ENCODE data around the gene OTOA.

GRCh38 chr16:21710938-21711337 lies 47.2 kb downstream of the OTOA start:
- no peak for TF ChIP-seq ZNF274 (IDR thresholded peaks at IDR 0.05; ENCODE audit: low read depth, low read length)
- TF ChIP-seq SUZ12 (IDR thresholded peaks at IDR 0.05; ENCODE audit: extremely low read depth, insufficient read depth, insufficient read length) = no peak
